Colonic mucosa (tissue), 4 donors: ENCODE data around the gene ACTRT2. TPM values are rescaled to one million over a fixed set of nuclear protein-coding genes. Genes with fewer than 3 reads are reported as not detected.

Experiments used
- DNase-seq: peaks from one replicate; pipeline ENCODE4 v3.0.0-alpha.2; 2020
- H3K27ac ChIP-seq: fragments of 200-600 bp; one replicate; pipeline ENCODE4 v1.8.0; 2021
- H3K27me3 ChIP-seq: fragments of 200-600 bp; one replicate; pipeline ENCODE4 v1.8.0; 2021
- H3K36me3 ChIP-seq: fragments of 200-600 bp; one replicate; pipeline ENCODE4 v1.8.0; 2021
- H3K4me1 ChIP-seq: fragments of 200-600 bp; one replicate; pipeline ENCODE4 v1.8.0; 2021; ENCODE audit warnings: mild to moderate bottlenecking
- H3K4me3 ChIP-seq: fragments of 200-600 bp; one replicate; pipeline ENCODE4 v1.8.0; 2021
- H3K9ac ChIP-seq, 2 donors: one replicate each; pipeline ENCODE4 v1.7.0; 2013; ENCODE audit warnings: control low read depth in 2 of 2, low read depth in 2 of 2, low read length in 2 of 2
- H3K9me3 ChIP-seq: fragments of 200-600 bp; one replicate; pipeline ENCODE4 v1.8.0; 2021
- CTCF ChIP-seq: fragments of 200-600 bp; IDR thresholded peaks from one replicate; pipeline ENCODE4 v1.8.0; 2022; ENCODE audit warnings: antibody characterized with exemption, mild to moderate bottlenecking
- intact Hi-C: fragments of 100-400 bp; cut with DNase I; formaldehyde crosslinking; loops from one replicate; pipeline ENCODE4 v1.14.1; 2022
- total RNA-seq, 2 donors: library from RNA; stranded (reverse); fragmentation: NEBNext Ultra II Directional in 1 of 2; extraction: Animal tissue kit (Norgen Biotek cat#: 25700) in 1 of 2; gene quantifications; one replicate each; pipeline ENCODE4 v1.2.1, GENCODE V29; 2021
- donor health status: healthy.
- donor health status: DM: no; HTN: no; CAD: no.
- donor health status: DM: no; HTN: no; CAD: no.

Gene ACTRT2
- total RNA-seq, 2 donors from 2014 or later, result not detected

GRCh38 chr1:3024019-3024418 lies 2.8 kb downstream of the ACTRT2 start:
- no peak for TF ChIP-seq CTCF
- intact Hi-C loops, result no loop called here
- H3K9me3 ChIP-seq, result no peaks in the 10 kb centered on the region
- H3K36me3 ChIP-seq, result no peaks in the 10 kb centered on the region
- no peak overlapping the region for H3K27ac ChIP-seq
- H3K4me1 ChIP-seq, result no peaks in the 10 kb centered on the region
- H3K27me3 ChIP-seq, result no peaks in the 10 kb centered on the region
- DNase-seq, result no peak
- no peak overlapping the region for H3K9ac ChIP-seq
- no peak overlapping the region for H3K4me3 ChIP-seq

- no peaks in the 10 kb centered on the region for H3K4me1 ChIP-seq
- no peak overlapping the region for H3K4me3 ChIP-seq
- no peaks in the 10 kb centered on the region for H3K9me3 ChIP-seq
- TF ChIP-seq CTCF, result no peak
- no peaks in the 10 kb centered on the region for H3K27me3 ChIP-seq
- H3K27ac ChIP-seq, result no peak overlapping the region
- intact Hi-C loops, result no loop called here
- H3K9ac ChIP-seq, result no peak overlapping the region
- no peaks in the 10 kb centered on the region for H3K36me3 ChIP-seq
- DNase-seq, result no peak
Measured at GRCh38 chr1:3024588-3024987, 3.3 kb downstream of the ACTRT2 start.

GRCh38 chr1:3026124-3026523 lies 4.9 kb downstream of the ACTRT2 start:
- H3K27me3 ChIP-seq, result no peaks in the 10 kb centered on the region
- H3K36me3 ChIP-seq, result no peaks in the 10 kb centered on the region
- H3K9me3 ChIP-seq, result no peaks in the 10 kb centered on the region
- no peak for DNase-seq
- no peak overlapping the region for H3K9ac ChIP-seq
- intact Hi-C loops, result no loop called here
- no peak overlapping the region for H3K4me3 ChIP-seq
- H3K27ac ChIP-seq, result no peak overlapping the region
- TF ChIP-seq CTCF, result no peak
- H3K4me1 ChIP-seq, result no peaks in the 10 kb centered on the region

- Histone ChIP-seq H3K27me3 (no peaks in the 10 kb centered on the region), H3K36me3 (no peaks in the 10 kb centered on the region), H3K9me3 (no peaks in the 10 kb centered on the region), H3K9ac (no peak overlapping the region), H3K4me1 (no peaks in the 10 kb centered on the region), H3K4me3 (no peak overlapping the region), H3K27ac (no peak overlapping the region)
- intact Hi-C loops, result no loop called here
- DNase-seq, result no peak
- no peak for TF ChIP-seq CTCF
Measured at GRCh38 chr1:3026581-3027391, 5.5 kb downstream of the ACTRT2 start.

- H3K27ac ChIP-seq, result no peak overlapping the region
- no peak for DNase-seq
Measured at GRCh38 chr1:3027611-3028371, 6.5 kb downstream of the ACTRT2 start.

More at GRCh38 chr1:3027611-3028371, 6.5 kb downstream of the ACTRT2 start:
- Histone ChIP-seq H3K4me1 (no peaks in the 10 kb centered on the region), H3K27me3 (no peaks in the 10 kb centered on the region), H3K9ac (no peak overlapping the region), H3K4me3 (no peak overlapping the region), H3K9me3 (no peaks in the 10 kb centered on the region), H3K36me3 (no peaks in the 10 kb centered on the region)
- intact Hi-C loops, result no loop called here
- TF ChIP-seq CTCF, result no peak
